DMS153 treated with DMSO at 0.1 percent for 48 hours (cell line): Measurements from ENCODE around the gene FIBCD1.

Experiments used
- DNase-seq: peaks from one replicate; lab custom pipeline; 2025; ENCODE audit not compliant: unreplicated experiment; lab: John Stamatoyannopoulos, UW

The FIBCD1 gene

GRCh38 chr9:130938652-130939404 is at the start of gene FIBCD1:
FIBCD1 (minus strand) TSS chr9:130939247; CDS start chr9:130938607, 640 bp downstream.
- DNase-seq = no peak

GRCh38 chr9:130988400-130988747 is 49.3 kb upstream of the FIBCD1 start:
- no peak for DNase-seq

GRCh38 chr9:130987738-130988399 is 48.8 kb upstream of the FIBCD1 start:
- DNase-seq = no peak

GRCh38 chr9:130987054-130987453 is 48.0 kb upstream of the FIBCD1 start:
- no peak for DNase-seq

GRCh38 chr9:130986356-130986965 is 47.4 kb upstream of the FIBCD1 start:
- no peak for DNase-seq

- DNase-seq = no peak
Observed at GRCh38 chr9:130985606-130986162, 46.6 kb upstream of the FIBCD1 start.

- DNase-seq = no peak
Observed at GRCh38 chr9:130985029-130985428, 46.0 kb upstream of the FIBCD1 start.

- DNase-seq = no peak
Observed at GRCh38 chr9:130984521-130984920, 45.5 kb upstream of the FIBCD1 start.

GRCh38 chr9:130983970-130984369 is 44.9 kb upstream of the FIBCD1 start:
- DNase-seq = no peak

- DNase-seq = no peak
Observed at GRCh38 chr9:130983359-130983670, 44.3 kb upstream of the FIBCD1 start.

GRCh38 chr9:130982636-130983358 is 43.8 kb upstream of the FIBCD1 start:
- peak; percentile 30 for DNase-seq

GRCh38 chr9:130981756-130982137 is 42.7 kb upstream of the FIBCD1 start:
- no peak for DNase-seq

- no peak for DNase-seq
Observed at GRCh38 chr9:130981002-130981755, 42.1 kb upstream of the FIBCD1 start.

GRCh38 chr9:130980526-130980925 is 41.5 kb upstream of the FIBCD1 start:
- no peak for DNase-seq

GRCh38 chr9:130979591-130980385 is 40.7 kb upstream of the FIBCD1 start:
- no peak for DNase-seq

- no peak for DNase-seq
Observed at GRCh38 chr9:130977811-130978221, 38.8 kb upstream of the FIBCD1 start.

- DNase-seq = no peak
Observed at GRCh38 chr9:130975932-130976841, 37.1 kb upstream of the FIBCD1 start.

- no peak for DNase-seq
Observed at GRCh38 chr9:130975156-130975555, 36.1 kb upstream of the FIBCD1 start.

- no peak for DNase-seq
Observed at GRCh38 chr9:130974697-130975096, 35.6 kb upstream of the FIBCD1 start.
